Measurements from ENCODE around the gene TCF4. TPM values are rescaled to one million over a fixed set of nuclear protein-coding genes. Genes with fewer than 3 reads are reported as not detected.
A peak's percentile ranks its signal among the peaks of the same experiment; 100 is the strongest.

TCF4 gene
- total RNA-seq, 1 donor from 2014 or later = 536 TPM

DNA sequence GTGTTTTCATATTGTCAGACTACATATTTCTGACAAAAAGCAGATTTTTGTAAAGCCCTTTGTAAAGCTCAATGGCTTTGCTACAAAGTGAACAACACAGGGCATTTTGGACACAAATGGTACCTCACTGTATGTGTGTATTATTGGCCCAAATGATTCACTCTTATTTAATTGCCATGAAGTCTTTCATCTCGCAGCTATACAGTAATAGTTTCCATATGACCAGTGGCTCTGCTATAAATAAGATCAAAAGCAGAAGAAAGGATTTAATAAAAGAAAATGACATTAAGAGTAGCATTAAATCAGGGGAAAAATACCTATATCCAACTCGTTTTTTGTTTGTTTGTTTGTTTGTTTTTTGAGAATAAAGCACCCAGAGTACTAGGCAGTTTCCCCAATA, 344.7 kb downstream of the TCF4 start:
- no peak for DNase-seq (ENCODE audit: low read depth in 2 of 2)

DNA sequence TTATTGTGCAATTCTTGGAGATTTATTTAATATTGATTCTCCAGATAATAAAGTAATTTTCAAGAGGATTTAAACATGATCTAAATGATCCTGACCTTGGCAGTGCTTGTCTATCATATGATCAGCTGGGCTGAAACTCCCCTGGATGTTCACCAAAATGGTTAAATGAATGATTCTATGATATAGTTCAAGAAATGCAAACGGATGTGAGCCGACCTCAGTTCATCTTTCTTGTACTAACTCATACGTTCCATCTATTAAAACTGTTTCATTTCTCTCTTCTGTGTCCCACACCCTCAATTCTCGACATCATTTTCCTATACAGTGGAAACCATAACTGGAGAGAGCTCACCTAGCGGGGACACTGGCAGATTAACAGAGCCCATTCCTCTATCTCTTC, 347.0 kb downstream of the TCF4 start:
- no peak for DNase-seq (ENCODE audit: low read depth in 2 of 2)

DNA sequence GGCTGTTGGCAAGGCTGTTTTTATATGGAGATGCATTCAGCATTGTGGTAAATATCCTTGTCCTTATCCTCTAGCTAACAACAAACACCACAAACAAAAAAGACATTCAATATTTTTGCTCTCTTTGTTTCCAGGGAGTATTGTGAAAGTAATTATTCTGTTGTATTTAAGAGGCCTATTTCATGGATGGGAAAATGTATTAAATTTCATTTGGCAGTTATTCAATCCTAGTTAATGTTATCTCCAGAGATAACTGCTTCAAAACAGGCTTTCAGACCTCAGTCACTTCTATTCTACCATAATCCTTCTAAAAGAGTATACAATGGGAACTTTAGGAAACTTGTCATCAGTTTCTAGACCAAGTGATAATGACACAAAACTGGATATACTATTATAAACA, 348.3 kb downstream of the TCF4 start:
- DNase-seq (ENCODE audit: low read depth in 2 of 2) = no peak

DNA sequence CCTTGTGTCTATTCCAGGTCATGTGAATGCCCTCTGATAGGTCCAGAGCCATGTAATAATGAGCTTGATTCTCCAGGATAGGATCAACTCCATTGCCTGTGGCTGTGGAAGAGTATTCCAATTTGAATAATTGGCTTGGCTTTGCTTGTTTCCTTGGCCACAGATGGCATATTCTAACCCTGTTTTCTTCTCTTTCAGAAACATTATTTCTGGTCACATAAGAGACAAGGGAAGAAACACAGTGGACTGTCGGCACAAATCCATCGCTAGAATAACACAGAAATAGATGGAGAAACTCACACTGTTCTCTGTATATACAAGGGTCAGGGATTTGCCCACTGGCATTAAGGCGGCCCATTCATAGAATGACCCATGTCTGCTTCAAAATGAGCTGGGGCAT, 350.3 kb downstream of the TCF4 start:
- DNase-seq (ENCODE audit: low read depth in 2 of 2) = no peak

DNA sequence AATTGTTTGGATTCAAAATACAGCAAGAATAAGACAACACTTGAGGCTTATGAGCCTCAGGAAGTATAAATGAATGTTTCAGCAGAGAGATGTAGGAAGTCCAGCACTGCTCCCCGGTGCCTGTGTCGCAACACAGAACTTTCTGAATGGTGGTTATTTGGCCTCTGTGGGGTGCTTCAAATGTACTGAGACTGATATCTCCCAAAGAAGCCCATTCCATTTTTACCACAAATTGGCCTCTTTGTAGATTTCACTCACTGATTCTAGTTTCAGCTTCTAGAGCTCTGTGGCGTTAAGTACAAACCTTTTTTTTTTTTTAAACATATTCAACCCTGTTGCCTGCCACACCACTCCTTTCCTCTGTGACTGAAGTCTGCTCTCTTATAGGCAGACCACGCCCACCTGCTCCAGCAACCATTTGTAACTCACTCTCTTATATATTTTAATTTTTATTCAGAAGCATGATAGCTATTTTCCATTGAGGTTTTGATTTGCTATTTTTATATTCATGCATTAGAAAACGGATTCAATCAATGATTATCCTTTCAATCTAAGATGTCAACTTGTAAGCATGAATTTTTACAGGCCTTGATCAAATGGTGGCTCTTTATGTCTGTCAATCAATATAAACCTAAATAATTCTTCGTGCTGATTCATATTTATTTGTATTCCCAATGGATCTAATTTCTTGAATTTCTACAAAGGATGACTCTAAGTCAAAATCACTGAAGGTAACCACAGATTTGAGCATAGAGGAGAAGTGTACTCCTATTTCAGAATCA, 351.7 kb downstream of the TCF4 start:
- no peak for DNase-seq (ENCODE audit: low read depth in 2 of 2)

DNA sequence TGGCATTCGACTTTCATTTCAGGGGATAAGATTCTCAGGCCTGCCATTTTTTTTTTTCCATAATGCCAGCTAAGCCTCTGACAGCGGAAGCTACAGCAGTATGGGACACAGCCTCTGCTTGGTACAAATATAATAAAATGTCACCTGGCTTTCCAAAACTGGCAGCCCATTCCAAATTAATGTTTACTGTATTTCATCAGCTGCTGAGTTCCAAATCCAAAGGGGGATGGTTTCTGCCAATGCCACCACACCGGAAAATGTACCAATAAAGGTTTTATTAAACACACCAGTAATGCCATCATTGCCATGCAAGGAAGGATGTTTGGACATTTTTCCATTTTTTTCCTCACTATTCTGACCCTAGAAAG, 352.9 kb downstream of the TCF4 start:
- DNase-seq (ENCODE audit: low read depth in 2 of 2) = no peak

DNA sequence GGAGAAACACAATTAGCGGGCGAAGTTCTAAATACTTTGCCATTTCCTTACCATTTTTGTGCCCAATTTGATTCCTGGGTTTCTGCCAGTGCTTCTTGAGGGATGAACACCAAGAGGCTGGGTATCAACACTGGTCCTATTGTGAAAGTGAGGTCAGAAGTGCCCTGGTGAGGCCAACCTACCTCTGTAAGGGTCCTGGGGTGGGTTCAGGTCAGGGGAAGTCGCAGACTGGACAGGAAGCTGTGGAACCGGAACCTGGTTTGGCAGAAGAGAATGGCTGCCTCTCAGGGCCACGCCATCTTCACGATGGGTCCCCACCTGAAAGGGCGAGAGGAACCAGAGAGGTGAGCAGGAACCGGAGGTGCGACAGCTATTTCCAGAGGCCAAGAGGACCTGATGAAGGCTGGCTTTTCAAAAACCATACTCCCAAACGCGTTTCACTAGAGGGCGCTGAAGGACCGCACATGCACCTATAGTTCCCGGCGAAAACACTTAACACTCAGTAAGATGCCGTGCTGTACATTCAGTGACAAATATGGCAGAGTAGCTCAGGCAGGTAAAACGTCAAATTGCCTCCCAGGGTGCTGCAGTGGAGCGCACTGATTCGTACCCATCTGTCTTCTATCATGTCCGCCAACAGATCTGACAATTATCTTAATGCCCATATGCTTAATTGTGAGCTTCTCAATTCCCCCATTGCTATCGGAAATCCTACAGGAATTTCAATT, 353.5 kb downstream of the TCF4 start:
- peak; percentile 83 to 91 for DNase-seq (ENCODE audit: low read depth in 2 of 2)

DNA sequence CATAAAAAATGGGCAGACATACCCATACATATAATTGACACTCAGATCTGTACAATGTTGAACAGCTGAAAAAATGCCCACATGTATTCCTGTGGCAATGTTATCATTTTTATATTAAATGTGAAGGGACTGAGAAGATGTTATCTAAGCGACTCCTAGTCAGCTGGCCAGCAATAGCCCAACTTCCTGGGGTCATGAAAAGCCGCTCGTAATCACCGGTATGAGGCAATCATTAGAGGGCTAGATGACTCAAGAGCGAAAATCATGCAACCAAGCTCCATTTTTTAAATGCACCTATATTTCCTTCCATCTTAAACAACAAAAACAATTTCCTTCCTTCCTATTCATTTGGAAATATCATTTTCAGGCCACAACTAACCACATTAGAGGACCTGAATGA, 354.1 kb downstream of the TCF4 start:
- peak; percentile 67 to 88 for DNase-seq (ENCODE audit: low read depth in 2 of 2)

DNA sequence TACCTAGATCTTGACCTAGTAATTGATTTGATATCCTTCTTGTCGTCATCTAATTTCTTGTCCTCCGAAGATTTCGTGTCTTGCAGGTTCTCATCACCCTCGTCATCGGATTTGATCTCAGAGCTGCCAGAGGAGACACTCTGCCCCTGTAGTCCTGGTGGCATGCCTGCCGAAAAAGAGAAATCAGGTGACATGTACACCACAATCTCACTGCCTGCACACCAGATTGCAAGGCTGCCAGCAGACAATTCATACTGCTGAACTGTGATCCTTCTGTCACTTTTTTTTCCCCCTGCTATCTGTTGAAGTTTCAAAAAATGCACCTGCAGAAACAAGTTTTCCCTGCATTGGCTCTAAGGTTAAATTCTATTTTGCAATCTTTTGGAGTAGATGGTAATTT, 355.5 kb downstream of the TCF4 start:
- DNase-seq (ENCODE audit: low read depth in 2 of 2) = no peak

DNA sequence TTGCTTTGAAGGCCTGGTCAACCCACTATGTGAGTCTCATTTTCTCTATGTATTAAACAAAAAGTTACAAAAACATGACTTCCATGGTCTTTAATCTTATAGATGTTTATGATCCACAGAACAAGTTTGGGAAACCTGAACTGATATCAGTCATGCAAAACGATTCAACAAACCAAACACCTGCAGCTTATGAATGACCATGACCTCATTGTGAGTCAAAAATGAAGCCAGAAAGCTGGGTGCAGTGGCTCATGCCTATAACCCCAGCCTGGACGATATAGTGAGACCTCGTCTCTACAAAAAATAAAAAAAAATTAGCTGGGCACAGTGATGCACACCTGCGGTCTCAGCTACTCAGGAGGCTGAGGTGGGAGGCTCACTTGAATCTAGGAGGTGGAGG, 358.3 kb downstream of the TCF4 start:
- DNase-seq (ENCODE audit: low read depth in 2 of 2) = no peak

DNA sequence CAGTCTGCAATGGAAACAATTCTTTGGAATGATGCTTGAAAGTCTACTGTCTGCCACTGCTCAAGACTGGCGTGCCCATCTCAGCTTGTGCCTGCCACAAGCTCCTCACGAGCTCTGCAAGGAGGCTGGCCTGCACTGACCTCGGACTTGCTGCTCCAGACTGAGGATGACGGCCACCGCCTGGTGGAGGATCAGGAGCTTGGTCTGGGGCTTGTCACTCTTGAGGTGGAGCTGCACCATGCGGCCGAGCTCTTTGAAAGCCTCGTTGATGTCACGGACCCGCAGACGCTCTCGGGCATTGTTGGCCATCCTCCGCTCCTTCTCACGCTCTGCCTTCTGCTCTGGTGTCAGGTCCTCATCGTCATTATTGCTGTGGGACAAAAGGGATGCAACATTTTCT, 359.3 kb downstream of the TCF4 start:
- DNase-seq (ENCODE audit: low read depth in 2 of 2) = no peak

DNA sequence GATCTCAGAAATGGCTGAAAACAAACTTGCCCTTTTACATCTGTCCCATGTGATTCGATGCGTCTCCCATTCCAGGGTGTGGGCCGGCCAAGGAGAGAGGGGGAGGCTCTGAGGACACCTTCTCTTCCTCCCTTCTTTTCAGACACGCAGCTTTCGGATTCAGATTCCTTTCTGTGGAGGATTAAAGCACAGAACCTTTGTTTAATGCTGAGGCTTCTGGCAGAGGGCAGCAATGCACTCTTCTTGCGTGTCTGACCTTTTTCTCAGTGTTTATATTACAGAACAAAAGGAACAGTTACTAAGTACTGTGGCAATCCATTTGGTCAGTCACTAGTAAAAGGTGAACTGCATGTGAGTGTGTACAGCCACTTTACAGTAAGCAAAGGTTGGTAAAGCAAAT, 359.8 kb downstream of the TCF4 start:
- peak in 1 of 2 donors; percentile 66 for DNase-seq (ENCODE audit: low read depth in 2 of 2)

DNA sequence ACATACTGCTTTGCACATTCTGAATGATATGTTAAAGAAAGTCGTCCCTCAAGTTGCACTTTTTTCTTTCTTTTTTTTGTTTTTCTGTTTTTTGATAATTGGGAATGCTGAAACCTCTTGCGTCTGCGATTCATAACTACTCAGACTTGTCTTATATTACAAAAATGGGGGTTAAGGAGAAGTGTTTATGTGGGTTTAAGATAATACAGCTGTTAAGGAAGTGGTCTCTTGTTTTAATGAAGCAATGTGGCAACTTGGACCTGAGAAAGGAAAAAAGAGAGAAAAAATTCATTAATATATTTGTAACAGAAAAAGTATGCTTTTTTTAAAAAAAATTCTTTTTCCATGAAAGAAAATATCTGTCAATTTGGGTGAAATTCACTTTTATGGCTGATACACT, 360.2 kb downstream of the TCF4 start:
- no peak for DNase-seq (ENCODE audit: low read depth in 2 of 2)

DNA sequence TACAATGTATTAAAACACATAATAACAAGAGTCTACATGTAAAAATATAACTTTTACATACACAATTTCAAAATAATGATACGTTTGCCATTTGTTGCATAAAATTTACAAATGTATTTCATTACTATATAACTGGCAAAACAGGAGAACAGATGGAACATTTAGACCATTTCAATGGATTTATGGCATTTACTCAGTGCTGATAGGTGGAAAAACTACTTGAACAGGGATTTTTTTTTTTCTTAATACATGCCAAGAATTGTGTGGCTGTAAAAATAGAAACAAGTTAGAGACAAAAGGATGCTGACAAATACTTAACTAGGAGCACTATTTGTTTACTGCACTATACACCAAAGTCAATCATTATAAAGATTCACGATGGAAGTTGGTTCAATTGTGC, 361.9 kb downstream of the TCF4 start:
- no peak for DNase-seq (ENCODE audit: low read depth in 2 of 2)

DNA sequence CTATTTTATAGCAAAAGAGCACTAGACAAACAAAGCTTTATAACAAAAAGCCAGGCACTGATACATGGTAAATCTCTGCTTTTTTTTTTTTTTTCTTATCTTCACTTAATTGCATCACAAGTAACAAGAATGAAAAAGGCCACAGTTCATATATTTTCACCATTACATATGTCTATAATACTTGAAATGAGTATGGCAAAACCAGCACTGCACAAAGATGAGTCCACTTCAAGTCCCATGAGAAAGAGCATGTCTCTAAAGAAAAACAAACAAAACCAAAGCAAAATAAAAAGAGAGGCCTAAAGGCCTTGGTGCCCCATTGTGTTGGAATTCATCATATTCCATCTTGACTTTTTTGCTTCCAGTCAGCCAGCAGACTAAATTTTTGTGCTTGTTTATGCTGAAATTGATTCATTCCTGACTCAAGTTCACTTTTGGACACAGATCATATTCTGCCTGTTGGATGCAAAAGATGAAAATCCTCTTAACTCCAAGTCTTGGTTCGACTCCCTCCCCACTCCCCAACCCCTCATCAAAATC, 363.8 kb downstream of the TCF4 start:
- DNase-seq (ENCODE audit: low read depth in 2 of 2) = no peak

DNA sequence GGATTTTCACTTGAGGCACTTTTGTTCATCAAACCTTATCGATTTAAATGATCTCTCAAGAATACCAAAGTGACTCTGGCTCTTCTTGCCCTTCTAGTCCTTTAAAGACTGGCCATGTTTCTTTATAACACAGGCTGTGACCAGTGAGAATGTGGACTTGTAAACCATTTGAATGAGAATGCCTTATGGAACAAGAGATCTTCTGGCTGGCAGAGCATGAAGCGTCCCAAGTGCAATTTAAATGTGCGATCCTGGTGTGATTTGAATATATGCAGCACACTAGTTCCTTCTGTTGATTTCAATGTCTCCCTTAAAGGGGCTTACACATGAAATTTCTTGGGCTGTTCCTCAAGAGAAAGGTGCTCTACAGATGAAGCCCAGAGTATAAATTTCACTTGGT, 366.4 kb downstream of the TCF4 start:
- DNase-seq (ENCODE audit: low read depth in 2 of 2) = no peak

DNA sequence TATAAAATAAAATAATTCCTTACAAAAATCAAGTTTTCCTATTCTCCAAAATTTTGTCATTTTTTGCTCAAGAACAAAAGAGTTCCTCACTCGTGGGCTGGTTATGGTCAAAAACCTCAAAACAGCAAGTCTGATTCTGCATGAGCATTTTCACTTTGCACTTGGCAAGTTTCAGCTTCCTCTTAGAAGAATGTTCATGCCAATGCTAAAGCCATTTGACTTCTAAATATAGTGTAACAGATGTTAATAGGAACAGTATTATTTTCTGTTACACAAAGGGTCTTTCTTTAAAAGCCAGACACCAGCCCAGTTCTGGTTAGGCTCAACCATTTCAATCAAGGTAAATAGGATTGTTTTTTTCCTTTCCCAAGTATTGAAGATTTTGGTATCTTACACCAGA, 367.5 kb downstream of the TCF4 start:
- DNase-seq (ENCODE audit: low read depth in 2 of 2) = peak in 1 of 2 donors; percentile 40

DNA sequence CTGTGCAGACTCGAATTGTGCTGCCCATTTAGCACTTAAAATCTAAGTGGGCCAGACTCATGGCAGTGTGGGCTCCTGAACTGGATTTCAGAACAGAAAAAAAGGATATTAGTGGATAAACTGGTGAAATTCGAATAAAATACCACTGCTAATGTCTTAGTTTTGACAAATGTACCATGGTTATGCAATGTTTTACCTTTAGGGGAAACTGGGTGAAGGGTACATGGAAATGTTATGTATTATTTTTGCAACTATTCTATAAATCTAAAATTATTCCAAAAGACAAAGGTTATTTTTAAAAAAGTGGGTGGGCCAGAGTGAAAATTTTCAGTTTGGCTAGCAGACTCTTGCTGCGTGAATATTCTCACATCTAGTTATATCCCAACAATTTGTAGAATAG, 368.2 kb downstream of the TCF4 start:
- no peak for DNase-seq (ENCODE audit: low read depth in 2 of 2)

DNA sequence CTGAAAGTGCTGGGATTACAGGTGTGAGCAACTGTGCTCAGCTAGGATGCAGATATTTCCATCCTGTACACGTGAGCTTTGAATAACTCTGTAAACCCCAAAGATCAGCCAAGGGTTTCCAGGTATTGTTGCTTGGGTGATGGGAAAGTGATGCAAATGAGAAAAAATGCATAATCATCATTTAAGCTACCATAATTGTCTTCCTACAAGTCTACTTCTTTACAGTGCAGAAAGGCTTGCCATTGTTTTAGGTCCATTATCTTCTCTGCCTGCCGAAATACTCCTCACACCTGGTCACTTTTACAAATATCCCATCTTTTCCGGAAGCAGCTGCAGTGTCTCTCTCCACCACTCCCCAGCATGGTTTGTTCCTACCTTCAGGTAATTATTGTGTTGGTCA, 368.9 kb downstream of the TCF4 start:
- DNase-seq (ENCODE audit: low read depth in 2 of 2) = peak in 1 of 2 donors; percentile 43

DNA sequence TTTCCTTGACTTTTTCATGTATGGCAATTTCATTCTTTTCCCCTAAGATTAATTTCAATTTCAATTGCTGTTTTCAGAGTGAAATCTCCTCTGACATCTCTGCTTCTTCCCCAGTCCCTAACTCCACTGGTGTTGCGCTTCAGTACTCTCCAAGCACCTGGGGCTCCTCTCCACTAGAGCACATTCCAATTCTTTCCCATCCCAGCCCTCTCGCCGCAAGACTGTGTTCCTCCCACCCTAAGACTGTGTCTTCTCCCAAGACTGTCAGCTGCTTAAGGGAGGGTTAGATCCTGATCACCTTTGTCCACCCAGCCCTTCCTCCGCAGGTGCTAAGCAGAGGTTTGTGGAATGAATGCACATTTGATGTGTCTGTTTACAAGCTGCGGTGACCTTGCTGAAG, 373.0 kb downstream of the TCF4 start:
- DNase-seq (ENCODE audit: low read depth in 2 of 2) = no peak

DNA sequence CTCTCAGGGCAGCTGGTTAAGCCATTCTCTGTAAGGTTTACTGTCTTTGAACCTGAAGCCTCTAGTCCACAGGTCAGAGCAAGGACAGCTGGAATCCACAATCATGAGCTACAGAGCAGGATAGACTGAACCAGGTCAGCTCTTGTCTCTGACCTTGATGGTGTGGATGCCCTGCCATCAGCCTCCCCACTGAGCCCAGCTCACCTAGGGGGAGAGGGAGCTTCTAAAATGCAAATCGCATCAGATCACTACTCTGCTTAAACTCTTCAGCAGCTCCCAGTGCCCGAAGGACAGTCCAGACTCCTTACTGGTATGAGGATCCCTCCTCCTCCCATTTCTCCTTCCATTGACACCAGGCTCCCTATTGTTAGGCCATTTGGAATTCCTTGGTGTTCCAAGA, 373.5 kb downstream of the TCF4 start:
- no peak for DNase-seq (ENCODE audit: low read depth in 2 of 2)

DNA sequence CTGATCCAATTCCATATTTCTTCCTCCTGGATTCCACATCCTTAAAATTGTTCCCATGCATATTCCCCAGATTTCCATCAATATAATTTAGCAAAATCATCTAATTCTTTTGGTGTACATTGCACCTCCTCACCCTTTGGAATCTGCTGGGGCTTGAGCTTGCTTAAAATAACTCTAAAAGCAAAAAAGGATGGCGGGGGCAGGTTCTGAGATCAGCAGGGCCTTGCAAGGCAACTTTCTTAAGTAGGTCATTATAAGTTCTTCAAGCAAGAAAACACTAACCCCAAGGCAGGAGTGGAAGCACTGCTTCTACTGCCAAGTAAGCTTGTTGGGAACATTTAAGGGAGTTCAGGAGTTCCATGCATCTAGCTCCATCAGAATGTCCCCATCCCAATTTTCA, 374.4 kb downstream of the TCF4 start:
- no peak for DNase-seq (ENCODE audit: low read depth in 2 of 2)

DNA sequence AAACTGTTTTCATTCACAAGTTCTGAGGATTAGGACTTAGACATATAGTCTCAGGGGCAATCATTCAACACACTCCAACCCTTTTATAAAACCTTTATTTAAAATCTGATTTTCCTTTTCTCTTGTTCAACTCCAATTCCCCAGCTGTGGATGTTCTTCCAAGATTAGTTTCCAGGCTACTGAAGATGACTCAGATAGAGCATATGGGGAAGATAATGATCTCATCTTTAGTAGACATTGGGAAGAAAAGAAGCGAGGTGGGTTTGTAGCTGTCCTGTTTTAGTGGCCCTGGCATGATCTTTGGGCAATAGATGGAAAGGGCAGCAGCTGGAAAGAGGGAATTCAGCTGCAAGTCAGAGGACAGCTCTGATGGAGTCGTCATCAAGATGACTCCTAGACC, 381.1 kb downstream of the TCF4 start:
- no peak for DNase-seq (ENCODE audit: low read depth in 2 of 2)
